OCI-LY3 (cell line): ENCODE measurements around the gene ANAPC15.

Source experiments
- EZH2phosphoT487 ChIP-seq: fragments of 200-600 bp; shearing (Covaris generic); IDR thresholded peaks from 2 replicates; pipeline ENCODE4 v1.6.1; 2018; ENCODE audit warnings: antibody characterized with exemption, mixed run types, low read depth
- TF ChIP-seq, protein P1 (sequence below): fragments of 200-600, 300-600 bp; sonication (generic); IDR thresholded peaks from 2 replicates; pipeline ENCODE4 v1.5.1; 2014; ENCODE audit warnings: antibody characterized with exemption, low read length, low read depth

- TF ChIP-seq, protein P1, sequence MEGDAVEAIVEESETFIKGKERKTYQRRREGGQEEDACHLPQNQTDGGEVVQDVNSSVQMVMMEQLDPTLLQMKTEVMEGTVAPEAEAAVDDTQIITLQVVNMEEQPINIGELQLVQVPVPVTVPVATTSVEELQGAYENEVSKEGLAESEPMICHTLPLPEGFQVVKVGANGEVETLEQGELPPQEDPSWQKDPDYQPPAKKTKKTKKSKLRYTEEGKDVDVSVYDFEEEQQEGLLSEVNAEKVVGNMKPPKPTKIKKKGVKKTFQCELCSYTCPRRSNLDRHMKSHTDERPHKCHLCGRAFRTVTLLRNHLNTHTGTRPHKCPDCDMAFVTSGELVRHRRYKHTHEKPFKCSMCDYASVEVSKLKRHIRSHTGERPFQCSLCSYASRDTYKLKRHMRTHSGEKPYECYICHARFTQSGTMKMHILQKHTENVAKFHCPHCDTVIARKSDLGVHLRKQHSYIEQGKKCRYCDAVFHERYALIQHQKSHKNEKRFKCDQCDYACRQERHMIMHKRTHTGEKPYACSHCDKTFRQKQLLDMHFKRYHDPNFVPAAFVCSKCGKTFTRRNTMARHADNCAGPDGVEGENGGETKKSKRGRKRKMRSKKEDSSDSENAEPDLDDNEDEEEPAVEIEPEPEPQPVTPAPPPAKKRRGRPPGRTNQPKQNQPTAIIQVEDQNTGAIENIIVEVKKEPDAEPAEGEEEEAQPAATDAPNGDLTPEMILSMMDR, result no peak
- no peak for TF ChIP-seq EZH2phosphoT487
Observed at GRCh38 chr11:72098741-72099140, 13.8 kb downstream of the ANAPC15 start.
